Skin epidermis (tissue), 12 donors: ENCODE measurements around the gene CTXND2.
"Not testable (repeated sequence)": the region's sequence is repeated elsewhere in the genome, so short reads cannot be mapped to it uniquely, and the experiment has no call there.

Experiments used
- H3K27ac ChIP-seq, 21 experiments: fragments of 200-600 bp; sonication (generic) in 11 of 21; one replicate each; pipeline ENCODE4 v1.5.0; 2020; ENCODE audit warnings: mild to moderate bottlenecking in 3 of 21, inconsistent platforms in 2 of 21, moderate library complexity in 2 of 21
- H3K4me3 ChIP-seq, 7 experiments: fragments of 200-600 bp; sonication (generic) in 2 of 7; one replicate each; pipeline ENCODE4 v1.5.0; 2020; ENCODE audit warnings: inconsistent platforms in 2 of 7, mild to moderate bottlenecking in 2 of 7, moderate library complexity in 1 of 7

The CTXND2 gene

DNA sequence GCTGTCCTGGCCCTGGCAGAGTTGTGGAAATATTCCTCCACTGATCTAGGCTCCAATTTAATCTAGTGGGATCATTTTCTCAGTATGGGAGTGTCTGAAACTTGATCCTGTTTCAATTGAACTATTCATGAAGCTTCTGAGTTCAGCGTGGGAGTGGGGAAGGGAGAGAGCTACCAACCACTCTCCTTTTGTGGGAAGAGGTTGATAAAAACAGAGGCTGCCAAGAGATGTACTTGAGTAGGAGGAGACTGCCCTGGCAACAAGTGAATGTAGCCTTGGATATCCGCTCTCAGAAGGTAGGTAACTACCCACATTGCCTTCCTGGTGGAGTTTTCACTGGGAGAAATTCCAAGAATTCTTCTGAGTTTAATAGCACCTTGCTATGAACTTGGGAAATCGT, at the start of gene CTXND2:
Gene CTXND2, plus strand, starts transcription at position 119 of the 400 bp plus-strand sequence. CDS start 25,179 bp downstream, outside the sequence.
- H3K27ac ChIP-seq, result no peak within 1 kb of the TSS
- no peak within 1 kb of the TSS for H3K4me3 ChIP-seq

DNA sequence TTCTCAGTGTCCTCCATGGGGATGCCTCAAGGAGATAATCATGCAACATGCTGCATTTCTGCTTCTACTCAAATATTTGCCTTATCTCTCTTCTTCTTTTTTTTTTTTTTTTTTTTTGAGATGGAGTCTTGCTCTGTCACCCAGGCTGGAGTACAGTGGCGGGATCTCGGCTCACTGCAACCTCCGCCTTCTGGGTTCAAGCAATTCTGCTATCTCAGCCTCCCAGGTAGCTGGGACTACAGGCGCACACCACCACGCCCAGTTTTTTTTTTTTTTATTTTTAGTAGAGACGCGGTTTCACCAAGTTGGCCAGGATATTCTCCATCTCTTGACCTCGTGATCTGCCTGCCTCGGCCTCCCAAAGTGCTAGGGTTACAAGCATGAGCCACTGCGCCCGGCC, 46.1 kb upstream of the CTXND2 start:
- H3K27ac ChIP-seq, result not testable (repeated sequence)

DNA sequence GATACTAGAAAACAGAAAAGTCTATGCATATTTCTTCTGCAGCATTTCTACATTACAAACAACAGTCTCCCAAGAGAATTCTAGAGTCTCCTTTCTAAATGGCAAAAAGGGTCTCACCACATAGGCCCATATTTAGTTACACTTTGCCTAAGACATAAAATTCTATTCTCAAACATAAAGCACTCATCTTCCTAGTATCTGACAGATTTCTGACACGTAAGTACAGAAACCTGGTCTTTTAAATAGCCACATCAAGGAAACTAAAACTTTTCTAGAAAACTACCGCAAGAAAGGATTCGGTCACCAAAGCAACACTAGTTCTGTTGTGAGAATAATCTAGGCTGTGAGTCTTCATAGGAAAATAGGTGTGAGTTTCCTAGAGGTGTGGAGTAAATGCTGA, 45.3 kb upstream of the CTXND2 start:
- Histone ChIP-seq H3K27ac (peak overlapping the region in 1 of 21 experiments; percentile 29), H3K4me3 (no peak overlapping the region)

More for the DNA sequence above, 46.1 kb upstream of the CTXND2 start:
- H3K4me3 ChIP-seq, result not testable (repeated sequence)

DNA sequence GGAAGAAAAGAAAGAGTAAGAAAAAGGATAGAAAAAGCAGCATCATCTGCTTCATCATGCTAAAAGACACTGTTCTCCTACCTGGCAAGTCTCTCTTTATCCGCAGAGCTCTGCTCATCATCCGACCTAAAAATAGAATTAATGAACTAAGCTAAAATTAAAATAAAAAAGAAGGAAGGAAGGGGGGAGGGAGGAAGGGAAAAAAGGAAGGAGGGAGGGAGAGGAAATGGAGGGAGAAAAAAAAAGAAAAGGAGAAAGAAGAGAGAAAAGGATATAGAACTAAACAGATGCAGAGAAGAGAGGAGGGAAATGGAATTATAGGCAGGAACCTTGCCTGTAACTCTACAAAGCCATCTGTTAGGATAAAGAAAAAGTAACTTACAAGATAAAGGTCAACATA, 44.6 kb upstream of the CTXND2 start:
- Histone ChIP-seq H3K4me3 (no peak overlapping the region), H3K27ac (no peak overlapping the region)

DNA sequence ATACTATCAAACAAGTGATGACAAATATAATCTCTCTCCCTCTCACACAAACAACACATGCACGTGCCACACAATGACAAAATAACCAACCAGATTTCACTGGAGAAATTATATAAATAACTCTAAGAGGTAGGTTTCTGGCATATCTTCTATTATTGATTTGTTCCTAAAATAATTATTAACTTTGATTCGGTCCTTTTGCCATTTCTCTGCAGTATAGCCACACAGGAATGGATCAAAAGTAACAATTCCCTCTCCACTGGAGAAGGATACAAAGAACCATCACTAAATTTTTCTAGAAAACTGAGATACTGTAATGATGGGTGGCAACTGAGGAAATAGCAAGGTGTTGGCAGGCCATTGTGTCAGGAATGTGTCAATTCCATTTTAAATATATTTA, 44.0 kb upstream of the CTXND2 start:
- no peak overlapping the region for H3K4me3 ChIP-seq
- H3K27ac ChIP-seq, result no peak overlapping the region

DNA sequence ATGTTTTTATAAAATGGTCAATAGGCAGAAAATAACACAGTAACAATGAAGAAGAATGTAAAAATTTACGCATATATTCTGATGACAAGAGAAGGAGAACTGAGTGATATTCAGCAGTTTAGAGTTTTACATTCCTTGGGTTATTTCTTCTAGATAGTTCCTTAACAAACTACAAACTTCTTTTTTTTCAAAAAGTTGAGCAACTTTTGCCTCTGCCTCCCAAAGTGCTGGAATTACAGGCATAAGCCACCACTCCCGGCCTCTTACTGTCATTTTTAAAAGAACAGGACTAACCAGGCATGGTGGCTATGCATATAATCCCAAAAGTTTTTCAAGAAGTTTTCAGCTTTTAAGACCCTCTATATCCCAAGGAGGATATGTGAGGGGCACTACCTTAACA, 43.5 kb upstream of the CTXND2 start:
- no peak overlapping the region for H3K4me3 ChIP-seq
- H3K27ac ChIP-seq, result no peak overlapping the region

DNA sequence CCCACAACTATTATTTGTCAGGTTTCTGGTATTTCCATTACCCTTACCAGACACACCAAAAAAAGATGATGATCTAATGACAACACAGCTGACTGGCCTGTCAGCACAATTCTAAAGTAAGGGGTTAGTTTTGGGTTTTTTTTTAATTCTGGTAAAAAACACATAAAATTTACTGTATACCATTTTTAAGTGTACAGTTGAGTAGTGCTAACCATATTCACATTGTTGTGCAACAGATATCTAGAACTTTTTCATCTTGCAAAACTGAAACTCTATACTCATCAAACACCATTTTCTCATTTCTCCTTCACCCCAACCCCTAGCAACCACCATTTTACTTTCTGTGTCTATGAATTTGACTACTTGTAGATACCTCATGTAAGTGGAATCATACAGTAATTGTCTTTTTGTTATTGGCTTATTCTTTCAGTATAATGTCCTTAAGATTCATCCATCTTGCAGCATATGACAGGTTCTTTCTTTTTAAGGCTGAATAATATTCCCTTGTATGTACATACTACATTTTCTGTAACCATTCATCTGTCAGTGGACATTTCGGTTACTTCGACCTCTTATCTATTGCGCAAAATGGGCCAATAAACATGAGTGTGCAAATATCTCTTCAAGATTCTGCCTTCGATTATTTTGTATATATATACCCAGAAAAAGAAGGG, 40.3 kb upstream of the CTXND2 start:
- Histone ChIP-seq H3K4me3 (no peak overlapping the region), H3K27ac (no peak overlapping the region)

DNA sequence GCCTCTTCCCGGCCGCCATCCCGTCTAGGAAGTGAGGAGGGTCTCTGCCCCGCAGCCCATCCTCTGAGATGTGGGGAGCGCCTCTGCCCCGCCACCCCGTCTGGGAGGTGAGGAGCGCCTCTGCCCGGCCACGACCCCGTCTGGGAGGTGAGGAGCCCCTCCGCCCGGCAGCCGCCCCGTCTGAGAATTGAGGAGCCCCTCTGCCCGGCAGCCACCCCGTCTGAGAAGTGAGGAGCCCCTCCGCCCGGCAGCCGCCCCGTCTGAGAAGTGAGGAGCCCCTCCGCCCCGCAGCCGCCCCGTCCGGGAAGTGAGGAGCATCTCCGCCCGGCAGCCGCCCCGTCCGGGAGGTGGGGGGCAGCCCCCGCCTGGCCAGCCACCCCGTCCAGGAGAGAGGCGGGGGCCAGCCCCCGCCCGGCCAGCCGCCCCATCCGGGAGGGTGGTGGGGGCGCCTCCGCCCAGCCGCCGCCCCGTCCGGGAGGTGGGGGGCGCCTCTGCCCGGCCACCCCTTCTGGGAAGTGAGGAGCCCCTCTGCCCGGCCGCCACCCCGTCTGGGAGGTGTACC, 36.1 kb upstream of the CTXND2 start:
- H3K4me3 ChIP-seq, H3K27ac ChIP-seq: not testable (repeated sequence)

DNA sequence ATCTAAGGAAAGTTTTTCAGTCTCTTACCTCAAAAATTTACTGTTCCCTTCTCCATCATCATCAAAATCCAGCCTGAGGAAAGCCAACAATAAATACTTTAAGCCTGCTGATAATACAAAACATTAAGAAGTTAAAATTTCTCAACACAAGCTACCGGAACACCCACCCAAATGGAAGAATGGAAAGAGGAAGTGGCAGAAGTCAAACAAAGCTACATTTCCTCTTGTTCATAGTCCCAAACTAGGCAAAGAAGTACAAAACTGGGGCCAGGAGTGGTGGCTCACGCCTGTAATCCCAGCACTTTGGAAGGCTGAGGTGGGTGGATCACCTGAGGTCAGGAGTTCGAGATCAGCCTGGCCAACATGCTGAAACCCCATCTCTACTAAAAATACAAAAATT, 34.2 kb upstream of the CTXND2 start:
- not testable (repeated sequence) for H3K4me3 ChIP-seq
- H3K27ac ChIP-seq, result peak overlapping the region in 2 of 21 experiments; percentile 7 to 28

DNA sequence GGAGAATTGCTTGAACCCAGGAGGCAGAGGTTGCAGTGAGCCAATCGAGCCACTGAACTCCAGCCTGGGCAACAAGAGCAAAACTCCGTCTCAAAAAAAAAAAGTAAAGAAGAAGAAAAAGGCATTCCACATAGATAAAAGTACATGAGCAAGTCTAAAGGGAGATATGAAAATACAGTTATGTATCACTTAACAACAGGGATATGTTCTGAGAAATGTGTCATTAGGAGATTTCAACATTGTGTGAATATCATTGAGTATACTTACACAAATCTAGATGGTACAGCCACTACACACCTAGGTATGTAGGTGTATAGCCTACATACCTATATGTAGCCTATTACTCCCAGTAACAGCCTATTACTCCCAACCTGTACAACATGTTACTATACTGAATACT, 23.2 kb upstream of the CTXND2 start:
- Histone ChIP-seq H3K27ac (no peak overlapping the region), H3K4me3 (no peak overlapping the region)

DNA sequence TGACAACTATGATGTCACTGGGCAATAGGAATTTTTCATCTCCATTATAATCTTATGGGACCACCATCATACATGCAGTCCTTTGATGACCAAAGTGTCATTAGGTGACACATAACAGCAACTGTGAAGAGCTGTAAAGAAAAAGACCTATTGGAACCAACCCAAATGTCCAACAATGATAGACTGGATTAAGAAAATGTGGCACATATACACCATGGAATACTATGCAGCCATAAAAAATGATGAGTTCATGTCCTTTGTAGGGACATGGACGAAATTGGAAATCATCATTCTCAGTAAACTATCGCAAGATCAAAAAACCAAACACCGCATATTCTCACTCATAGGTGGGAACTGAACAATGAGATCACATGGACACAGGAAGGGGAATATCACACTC, 22.7 kb upstream of the CTXND2 start:
- not testable (repeated sequence) for H3K4me3 ChIP-seq, H3K27ac ChIP-seq

DNA sequence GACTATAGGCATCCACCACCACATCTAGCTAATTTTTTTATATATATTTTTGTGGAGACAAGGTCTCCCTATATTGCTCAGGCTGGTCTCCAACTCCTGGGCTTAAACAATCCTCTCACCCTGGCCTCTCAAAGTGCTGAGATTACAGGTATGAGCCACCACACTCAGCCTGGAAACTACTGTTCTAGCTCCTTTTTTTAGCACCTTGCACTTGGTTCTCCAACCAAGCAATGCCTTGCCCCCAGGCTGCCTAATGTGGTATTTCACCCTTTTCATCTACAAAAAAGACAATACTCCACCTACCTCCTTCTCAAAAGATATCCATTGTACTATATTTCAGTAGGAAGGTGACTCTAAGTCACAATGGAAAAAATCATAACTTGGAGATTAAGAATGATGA, 17.3 kb upstream of the CTXND2 start:
- Histone ChIP-seq H3K4me3 (no peak overlapping the region), H3K27ac (no peak overlapping the region)

DNA sequence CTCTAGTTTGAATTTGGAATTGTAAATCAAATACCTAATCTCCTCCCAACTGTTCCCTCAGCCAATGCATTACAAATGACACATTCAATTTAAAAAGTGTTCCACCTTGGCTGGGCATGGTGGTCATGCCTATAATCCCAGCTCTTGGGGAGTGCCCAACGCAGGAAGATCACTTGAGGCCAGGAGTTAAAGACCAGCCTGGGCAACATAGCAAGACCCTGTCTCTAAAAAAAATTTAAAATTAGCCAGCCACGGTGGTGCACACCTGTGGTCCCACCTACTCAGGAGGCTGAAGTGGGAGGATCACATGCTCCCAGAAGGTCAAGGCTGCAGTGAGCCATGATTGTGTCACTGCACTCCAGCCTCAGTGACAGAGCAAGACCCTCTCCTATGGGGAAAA, 14.4 kb upstream of the CTXND2 start:
- peak overlapping the region in 2 of 21 experiments; percentile 19 to 35 for H3K27ac ChIP-seq
- no peak overlapping the region for H3K4me3 ChIP-seq

DNA sequence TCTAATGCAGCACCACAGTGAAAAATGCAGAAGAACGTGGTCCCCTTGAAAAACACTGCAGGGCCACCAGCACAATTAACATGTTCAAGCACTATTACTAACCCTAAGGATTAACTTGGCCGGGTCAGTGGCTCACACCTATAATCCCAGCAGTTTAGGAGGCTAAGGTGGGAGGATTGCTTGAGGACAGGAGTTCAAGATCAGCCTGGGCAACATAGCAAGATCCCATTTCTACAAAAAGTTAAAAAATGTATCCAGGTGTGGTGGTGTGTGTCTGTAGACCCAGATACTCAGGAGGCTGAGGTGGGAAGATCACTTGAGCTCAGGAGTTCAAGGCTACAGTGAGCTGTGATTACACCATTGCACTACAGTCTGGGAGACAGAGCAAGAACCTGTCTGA, 13.4 kb upstream of the CTXND2 start:
- H3K27ac ChIP-seq, result peak overlapping the region in 2 of 21 experiments; percentile 89 to 95

DNA sequence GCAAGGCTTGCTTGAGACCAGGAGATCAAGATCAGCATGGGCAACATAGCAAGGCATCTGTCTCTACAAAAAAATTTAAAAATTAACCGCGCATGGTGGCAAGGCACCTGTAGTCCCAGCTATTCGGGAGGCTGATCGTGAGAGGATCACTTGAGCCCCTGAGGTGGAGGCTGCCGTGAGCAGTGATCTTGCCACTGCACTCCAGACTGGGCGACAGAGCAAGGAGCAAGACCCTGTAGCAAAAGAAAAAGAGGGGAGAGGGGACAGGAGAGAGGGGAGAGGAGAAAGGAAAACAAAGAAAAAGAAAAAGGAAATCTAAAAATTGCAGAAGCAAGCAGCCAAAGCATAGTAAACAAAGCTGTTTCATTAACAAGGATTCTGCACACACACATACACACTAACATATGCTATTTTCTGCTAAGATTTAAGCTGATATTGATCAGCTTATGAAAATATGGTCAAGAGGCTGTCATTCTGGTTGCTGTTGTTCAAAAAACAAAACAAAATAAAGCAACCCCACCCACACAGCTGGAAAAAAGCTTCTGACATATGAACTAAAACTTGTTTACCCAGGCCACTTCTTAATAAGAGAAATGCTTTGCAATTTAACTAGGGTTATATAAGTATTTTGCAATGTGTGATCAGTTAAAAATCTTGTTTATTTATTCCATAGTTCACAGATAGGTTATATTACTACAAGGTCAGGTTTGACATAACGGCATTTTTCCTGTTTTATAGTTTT, 12.3 kb upstream of the CTXND2 start:
- Histone ChIP-seq H3K4me3 (peak overlapping the region in 5 of 7 experiments; percentile 70 to 97 (median 86)), H3K27ac (peak overlapping the region in 16 of 21 experiments; percentile 14 to 99 (median 92))

More for the DNA sequence above, 13.4 kb upstream of the CTXND2 start:
- no peak overlapping the region for H3K4me3 ChIP-seq

DNA sequence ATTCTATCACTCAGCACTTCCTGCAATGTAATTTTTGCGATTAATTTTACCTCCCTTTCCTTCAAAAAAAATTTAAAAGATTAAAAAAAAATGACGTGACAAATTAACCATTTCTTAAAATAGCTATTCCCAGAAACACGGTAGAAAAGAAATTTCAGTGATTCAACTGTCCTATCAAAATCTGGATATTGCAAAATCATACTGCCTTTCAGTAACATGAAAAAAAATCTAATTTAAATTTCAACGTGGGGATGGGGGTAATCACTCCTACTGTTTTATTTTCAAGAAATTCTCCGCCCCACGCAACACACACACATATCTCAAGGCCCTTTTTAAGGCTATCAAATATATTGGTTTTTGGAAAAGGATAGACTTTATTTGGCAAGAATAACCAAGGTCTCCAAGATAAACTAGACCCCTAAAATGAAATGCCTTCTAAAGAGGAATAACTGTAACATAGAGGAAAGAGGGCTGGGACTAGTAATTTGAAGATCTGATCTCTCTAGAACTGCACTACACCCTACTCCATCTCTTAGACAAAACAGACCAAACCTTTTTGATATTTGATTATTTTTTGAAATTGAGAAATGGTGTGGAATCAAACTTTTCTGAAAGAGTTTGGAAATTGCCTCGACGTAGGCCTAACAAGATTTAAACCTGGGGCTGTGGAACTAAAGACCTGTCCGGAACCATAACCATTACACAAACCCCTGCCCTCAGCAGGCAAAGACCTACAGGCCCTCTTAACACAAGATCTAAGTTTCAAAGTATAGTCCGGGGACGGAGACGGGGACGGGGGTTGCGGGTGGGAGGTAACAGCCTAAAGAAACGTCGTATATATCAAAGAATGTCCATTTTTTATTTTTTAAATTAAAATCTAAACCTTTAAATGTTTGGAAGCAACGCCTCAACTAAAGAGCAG, 11.5 kb upstream of the CTXND2 start:
- H3K4me3 ChIP-seq, result peak overlapping the region; percentile 70 to 97 (median 89)
- peak overlapping the region in 20 of 21 experiments; percentile 82 to 99 (median 96) for H3K27ac ChIP-seq

DNA sequence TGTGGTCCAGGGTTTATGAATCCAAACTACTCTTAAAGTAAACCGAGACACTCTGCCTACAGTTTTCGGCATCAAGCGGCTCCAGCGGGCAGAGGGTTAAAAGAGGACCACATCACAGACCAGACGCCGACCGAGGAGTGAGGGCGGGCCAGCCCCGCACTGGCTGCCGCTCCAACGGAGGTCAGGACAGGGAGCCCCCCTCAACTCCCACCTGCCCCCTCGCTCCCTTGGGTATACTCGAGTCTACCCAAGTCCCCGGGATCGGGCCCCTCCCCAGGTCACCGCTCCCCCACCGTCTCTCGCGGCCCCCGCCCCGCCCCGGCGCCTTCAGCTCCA, 10.8 kb upstream of the CTXND2 start:
- peak overlapping the region; percentile 82 to 99 (median 96) for H3K27ac ChIP-seq

DNA sequence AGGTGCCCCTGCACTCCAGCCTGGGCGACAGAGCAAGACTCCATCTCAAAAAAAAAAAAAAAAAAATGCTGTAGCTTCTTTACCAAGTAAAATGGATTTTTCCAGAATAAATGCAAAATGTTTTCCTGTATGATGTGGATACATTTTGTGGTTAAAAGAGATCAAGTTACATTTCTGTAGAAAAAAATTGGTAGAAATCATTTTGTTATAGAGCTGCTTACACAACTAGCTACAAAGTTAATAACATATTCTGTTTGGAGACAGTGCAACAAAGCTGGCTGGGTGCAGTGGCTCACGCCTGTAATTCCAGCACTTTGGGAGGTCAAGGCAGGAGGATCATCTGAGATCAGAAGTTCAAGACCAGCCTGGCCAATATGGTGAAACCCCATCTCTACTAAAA, 8.0 kb upstream of the CTXND2 start:
- not testable (repeated sequence) for H3K27ac ChIP-seq, H3K4me3 ChIP-seq

More for the DNA sequence above, 10.8 kb upstream of the CTXND2 start:
- peak overlapping the region; percentile 70 to 97 (median 89) for H3K4me3 ChIP-seq

DNA sequence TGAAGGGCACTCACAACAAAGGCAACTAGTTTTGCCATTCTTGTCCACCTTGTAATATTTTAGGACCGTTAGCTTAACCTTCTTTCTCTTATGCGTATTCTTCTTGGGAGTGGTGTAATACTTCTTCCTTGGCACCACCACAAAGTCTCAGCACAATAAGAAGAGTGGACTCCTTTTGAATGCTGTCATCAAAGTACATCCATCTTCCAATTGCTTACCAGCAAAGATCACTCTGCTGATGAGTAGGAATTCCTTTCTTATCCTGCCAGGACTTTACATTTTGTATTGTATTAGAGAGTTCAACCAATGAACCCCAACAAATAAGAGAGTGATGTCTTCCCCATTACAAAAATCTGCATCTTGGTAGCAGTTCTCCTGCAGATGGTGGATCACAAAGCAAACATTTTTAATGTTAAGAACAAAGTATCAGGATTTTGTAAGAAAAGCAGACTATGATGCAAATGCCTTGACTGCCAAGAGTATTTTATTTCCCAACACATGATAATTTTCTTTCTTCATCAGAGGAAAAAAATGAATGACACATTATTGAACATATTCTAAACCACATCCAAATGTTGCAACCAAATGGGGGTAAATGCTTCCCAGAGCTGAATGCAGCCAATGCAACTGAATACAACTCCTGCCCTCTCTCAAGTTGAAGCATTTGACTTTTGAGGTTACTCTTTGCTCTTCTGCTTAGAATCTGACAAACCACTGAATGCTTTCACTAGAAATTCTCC, 5.4 kb upstream of the CTXND2 start:
- peak overlapping the region in 19 of 21 experiments; percentile 6 to 77 (median 63) for H3K27ac ChIP-seq
- H3K4me3 ChIP-seq, result no peak overlapping the region
